ENCODE data around the gene SGTA.

SGTA gene

DNA sequence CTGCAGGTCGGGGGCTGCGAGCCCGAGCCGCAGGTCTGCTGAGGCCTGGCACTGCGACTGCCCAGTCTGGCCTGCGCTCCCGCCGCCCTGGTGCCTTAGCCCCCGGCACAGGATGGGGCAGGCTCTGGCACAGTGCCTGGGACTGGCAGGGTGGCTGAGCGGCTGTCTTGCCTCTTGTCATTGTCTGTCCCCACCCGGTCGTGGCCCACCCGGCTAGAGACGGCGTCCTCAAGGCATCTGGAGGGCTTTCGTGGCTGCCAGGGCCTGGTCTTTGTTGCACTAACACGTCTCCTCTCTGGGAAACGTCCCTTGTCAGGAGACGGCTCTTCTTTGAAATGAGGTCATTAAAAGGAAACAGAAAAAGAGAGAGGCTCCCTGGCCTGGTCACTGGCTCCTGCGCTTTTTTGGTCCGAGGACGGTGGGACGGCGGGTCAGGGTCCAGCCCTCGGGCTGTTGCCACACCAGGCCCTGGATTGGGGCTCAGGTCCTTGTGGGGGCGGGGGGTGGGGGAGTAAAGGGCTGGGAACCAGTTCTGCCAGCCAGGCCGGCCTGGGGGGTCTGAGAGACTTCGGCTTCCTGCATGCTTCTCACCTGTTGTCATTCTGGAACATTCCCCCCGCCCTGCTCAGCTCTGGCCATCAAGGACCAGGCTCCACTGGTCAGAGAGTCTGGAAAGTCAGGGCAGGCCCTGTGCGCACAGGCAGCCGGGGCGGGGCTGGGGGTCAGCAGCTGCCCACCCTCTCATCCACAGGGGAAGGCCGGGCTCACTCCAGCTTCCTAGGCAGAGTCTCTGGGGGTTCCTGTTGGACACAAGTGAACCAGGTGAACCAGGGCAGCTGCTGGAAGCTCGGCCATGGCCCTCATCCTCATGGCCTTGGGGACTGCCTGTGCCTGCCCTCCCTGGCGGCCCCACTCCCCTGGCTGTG is 30.4 kb upstream of the SGTA start:
- H3K4me3 ChIP-seq (ENCODE audit: low read length), result no peak overlapping the region
- no peak for TF ChIP-seq ZNF274 (IDR thresholded peaks at IDR 0.05; ENCODE audit: low read depth, low read length)

DNA sequence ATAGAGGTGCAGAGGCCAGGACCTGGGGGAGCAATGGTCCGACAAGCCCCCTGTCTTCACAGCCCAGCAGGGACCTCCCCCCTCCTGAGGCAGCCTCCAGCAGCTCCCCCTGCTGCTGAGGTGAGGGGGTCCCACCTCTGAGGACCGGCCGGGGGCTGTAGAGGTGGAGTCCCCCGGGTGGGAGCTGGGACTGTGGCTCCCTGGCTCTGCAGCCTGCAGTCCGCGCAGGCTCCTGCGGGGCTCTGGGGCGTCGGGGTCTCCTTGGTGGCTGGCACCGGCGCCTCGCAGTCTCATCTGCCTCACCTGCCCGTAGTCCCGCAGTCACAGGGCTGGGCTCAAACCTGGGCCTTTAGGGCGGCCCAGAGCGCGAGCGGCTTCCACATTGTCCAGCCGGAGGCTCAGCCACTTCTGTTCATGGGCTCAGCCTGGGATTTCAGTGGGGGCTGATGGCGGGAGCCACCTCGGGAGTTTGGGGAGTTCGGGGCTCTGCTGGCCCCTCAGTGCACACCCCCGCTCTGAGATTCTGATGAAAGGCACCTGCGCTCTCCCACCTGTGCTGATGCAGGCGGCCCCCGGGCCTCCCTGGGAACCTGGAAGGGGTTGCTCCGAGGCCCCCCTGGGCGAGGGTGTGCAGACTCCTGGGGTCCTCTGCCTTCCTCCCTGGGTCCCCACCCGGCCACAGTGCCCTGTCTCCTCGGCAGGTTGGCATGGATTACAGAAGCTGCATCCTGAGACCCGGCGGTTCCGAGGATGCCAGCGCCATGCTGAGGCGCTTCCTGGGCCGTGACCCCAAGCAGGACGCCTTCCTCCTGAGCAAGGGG is 29.6 kb upstream of the SGTA start:
- no peak for TF ChIP-seq ZNF274 (IDR thresholded peaks at IDR 0.05; ENCODE audit: low read depth, low read length)

DNA sequence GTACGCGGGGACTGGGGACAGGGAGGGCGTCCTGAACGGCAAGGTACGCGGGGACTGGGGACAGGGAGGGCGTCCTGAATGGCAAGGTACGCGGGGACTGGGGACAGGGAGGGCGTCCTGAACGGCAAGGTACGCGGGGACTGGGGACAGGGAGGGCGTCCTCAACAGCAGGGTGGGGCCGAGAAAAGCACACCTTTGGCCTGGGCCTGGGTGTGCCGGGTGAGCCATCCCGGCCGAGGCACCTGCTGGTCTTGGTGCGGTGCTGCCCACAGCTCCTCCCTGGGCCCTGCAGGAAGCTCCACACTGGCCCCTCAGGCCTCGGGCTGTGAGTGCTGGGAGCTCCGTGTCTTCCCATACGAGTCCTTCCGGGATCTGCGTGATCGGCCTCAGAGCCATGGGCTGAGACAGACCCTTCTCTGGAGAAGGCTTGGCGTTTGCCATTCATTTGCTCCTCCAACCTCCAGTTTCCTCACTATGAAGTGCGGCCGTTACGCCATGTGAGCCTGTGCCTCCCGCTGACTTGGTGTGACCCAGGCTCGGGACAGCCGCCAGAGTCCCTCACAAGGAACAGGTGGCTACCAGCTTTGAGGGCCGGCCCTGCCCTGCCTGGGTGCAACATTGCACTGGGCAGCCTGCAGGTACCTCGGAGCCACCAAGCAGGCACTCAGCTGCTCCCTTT is 28.8 kb upstream of the SGTA start:
- no peak for TF ChIP-seq ZNF274 (IDR thresholded peaks at IDR 0.05; ENCODE audit: low read depth, low read length)

More for the DNA sequence above, 29.6 kb upstream of the SGTA start:
- no peak overlapping the region for H3K4me3 ChIP-seq (ENCODE audit: low read length)

DNA sequence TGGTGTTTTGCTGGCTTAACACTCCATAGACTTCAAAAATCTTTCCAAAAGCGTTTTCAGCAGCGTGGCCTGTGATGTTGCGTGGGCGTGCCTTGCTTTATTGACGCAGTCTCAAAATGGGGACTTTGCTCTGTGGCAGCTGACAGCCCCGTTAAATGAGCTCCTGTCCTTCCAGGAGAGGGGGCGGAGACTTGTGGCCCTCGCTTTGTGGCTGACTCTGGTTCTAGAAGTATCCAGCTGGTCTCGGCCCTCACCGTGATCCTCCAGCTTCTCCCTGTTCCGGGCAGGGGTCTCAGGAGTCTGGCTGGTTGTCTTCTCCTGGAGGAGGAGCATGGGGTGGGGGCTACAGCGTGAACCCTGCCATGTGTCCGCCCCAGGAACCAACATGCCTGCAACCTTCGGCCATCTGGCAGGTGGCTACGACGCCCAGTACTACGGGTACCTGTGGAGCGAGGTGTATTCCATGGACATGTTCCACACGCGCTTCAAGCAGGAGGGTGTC is 28.2 kb upstream of the SGTA start:
- H3K4me3 ChIP-seq (ENCODE audit: low read length), result no peak overlapping the region
- TF ChIP-seq ZNF274 (IDR thresholded peaks at IDR 0.05; ENCODE audit: low read depth, low read length), result no peak

More for the DNA sequence above, 28.8 kb upstream of the SGTA start:
- H3K4me3 ChIP-seq (ENCODE audit: low read length), result no peak overlapping the region

DNA sequence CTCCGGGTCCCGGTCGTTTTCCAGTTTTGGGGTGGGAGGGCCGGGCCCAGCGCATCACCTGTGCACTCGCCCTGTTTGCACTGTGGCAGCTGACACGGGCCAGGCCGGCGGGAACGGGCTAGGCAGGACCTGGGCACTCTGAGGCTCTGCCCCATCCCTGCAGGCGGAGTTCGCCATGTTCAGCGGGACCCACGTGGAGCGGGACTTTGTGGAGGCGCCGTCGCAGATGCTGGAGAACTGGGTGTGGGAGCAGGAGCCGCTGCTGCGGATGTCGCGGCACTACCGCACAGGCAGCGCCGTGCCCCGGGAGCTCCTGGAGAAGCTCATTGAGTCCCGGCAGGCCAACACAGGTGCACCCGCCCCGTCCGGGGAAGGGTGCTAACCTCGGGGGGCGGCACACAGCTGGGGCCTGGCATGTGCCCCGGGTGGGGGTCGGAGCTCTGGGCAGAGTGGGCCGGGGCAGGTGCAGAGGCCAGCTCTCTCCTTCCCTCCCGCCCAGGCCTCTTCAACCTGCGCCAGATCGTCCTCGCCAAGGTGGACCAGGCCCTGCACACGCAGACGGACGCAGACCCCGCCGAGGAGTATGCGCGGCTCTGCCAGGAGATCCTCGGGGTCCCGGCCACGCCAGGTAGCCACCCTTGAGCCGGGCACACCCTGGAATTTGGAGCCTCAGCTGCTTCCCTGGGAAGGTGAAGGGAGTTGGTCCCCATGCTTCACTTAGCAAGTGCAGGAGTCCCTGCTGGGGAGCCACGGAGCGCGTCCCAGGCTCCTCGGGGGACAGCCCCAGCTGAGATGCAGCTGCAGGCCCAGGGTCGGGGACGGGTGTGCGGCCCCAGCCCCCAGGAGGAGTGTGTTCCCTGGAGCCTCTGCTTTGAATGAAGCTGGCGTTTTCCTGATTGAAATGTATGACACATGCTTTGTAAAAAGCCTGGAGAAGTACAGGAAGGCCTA is 27.3 kb upstream of the SGTA start:
- no peak for TF ChIP-seq ZNF274 (IDR thresholded peaks at IDR 0.05; ENCODE audit: low read depth, low read length)
- H3K4me3 ChIP-seq (ENCODE audit: low read length), result no peak overlapping the region

DNA sequence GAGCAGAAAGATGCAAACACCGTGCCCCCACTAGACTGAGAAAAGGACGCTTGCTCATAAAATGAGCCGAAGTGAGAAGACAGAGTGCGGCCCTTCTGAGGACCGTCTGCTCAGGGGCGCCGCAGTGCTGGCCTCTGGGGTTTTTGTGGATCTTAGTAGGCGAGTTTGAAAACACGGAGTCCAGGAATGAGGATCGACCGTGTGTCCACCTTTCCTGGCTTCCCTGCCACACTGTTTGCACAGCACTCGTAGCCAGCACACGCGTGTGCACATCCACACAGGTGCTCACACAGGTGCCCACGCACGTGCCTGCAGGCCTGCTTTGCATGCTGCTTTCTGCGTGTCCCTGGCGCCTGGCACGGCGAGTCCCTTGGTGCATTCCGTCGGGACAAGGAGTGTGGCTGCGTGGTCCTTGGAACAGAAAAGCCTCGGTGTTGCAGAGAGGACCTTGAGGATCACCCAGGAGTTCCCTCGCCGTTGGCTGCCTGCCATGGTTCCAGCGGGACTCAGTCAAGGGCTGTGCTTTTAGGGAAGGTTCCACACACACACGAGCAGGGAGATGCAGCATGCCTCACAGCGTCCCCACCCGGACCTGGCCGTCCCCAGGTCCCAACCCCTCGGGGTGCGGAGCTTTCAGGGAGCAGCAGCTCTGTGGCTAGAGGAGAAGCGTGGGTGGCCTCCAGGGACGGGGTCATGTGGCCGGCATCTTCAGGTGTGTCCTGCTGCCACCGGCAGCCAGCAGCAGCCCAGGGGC is 26.5 kb upstream of the SGTA start:
- TF ChIP-seq ZNF274 (IDR thresholded peaks at IDR 0.05; ENCODE audit: low read depth, low read length), result no peak
- no peak overlapping the region for H3K4me3 ChIP-seq (ENCODE audit: low read length)

DNA sequence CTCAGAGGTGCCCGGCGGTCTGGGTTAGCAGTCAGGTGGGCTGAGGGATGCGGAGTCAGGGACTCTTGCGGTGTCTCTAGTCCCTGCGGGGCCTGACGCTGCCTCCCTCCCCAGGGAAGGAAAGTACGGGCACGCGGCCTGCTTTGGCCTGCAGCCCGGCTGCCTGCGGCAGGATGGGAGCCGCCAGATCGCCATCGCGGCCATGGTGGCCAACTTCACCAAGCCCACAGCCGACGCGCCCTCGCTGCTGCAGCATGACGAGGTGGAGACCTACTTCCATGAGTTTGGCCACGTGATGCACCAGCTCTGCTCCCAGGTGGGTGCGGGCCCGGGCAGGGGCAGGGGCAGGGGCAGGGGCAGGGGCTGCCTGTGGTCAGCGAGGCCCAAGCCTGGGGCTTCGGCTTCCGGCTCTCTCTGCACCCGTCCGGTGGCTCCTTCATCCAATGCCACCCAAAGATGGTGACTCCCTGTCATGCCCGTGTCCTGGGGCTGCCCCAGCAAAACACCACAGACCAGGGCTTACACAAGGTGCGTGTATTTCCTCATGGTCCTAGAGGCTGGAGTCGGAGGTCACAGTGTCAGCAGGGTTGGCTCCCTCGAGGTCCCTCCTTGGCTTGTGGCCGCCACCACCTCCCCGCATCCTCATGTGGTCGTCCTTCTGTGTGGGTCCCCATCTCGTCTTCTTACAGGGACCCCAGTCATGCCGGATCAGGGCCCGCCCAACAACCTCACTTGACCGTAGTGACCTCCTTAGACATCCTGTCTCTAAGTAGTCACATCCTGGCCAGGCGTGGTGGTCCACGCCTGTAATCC is 25.3 kb upstream of the SGTA start:
- no peak overlapping the region for H3K4me3 ChIP-seq (ENCODE audit: low read length)
- no peak for TF ChIP-seq ZNF274 (IDR thresholded peaks at IDR 0.05; ENCODE audit: low read depth, low read length)

DNA sequence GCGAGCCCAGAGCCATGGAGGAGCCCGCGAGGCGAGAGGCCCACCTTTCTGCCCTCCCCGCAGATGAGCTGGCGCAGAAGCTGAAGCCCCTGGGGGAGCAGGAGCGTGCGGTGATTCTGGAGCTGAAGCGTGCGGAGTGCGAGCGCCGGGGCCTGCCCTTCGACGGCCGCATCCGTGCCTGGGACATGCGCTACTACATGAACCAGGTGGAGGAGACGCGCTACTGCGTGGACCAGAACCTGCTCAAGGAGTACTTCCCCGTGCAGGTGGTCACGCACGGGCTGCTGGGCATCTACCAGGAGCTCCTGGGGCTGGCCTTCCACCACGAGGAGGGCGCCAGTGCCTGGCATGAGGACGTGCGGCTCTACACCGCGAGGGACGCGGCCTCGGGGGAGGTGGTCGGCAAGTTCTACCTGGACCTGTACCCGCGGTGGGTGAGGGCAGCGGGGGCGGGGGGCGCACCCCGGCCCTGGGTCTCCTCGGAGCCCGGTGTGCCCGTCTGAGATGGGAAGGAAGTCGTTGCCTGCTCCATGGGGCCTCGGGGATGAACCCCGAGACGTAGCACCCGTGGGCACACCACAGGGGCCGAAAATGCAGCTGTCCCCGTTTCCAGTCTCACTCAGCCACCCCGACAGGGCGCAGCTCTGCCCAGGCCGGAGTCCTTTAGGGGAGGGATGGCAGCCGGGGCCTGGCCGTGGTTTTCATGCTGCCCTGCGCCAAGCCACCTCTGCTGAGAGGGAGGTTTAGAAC is 24.5 kb upstream of the SGTA start:
- no peak overlapping the region for H3K4me3 ChIP-seq (ENCODE audit: low read length)
- no peak for TF ChIP-seq ZNF274 (IDR thresholded peaks at IDR 0.05; ENCODE audit: low read depth, low read length)

DNA sequence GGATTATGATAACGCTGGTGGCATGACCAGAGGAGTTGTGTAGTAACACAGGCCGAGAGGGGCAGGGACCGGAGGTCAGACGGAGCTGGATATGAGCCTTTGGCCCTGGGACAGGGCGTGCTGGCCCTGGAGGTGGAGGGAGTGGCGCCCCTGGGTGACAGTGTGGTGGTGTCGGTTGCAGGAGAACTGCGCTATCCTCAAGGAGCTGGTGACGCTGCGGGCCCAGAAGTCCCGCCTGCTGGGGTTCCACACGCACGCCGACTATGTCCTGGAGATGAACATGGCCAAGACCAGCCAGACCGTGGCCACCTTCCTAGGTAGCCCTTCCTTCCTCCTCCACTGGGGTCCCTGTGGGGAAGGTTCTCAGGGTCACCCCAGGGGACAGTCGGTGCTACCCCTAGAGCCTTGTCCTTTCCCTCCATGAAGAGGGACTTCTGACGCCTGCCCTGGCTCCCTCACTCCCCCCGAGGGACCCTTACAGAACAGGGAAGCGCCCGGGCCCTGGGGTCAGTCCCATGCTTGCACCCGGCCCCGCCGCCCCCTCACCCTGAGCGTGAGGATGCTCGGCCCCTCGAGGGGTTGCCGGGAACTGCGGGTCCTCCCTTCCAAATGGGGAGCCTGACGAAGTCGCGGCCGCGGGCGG is 23.8 kb upstream of the SGTA start:
- H3K4me3 ChIP-seq (ENCODE audit: low read length), result no peak overlapping the region
- no peak for TF ChIP-seq ZNF274 (IDR thresholded peaks at IDR 0.05; ENCODE audit: low read depth, low read length)

DNA sequence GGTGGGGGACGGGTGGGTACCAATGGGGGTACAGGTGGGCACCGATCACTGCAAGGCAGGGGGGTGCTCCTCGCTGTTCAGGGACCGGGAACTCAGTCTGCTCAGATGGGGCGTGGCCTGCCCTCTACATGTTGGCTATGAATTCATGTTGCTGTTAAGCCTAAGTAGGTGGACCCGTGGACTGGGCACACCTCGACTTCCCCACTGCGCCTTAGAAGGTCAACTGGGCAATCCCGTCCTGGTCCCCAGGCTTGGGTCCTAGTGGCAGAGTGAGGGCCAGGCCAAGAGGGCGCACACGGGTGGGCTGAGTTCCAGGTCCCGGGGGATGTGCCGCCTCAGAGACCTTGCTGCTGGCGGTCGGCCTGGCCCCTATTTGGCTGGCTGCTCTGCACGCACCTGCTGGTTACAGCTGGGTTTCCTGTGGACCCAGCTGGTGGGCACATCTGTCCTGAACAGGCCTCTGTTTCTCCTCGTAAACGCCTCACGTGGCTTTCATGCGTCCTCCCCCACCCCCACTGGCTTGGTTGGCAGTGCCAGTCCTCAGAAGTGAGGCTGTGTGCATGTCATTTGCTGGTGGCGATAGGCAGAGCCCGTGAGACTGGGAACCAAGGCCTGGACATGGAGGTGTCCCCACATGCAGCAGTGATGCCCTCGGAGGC is 23.0 kb upstream of the SGTA start:
- no peak overlapping the region for H3K4me3 ChIP-seq (ENCODE audit: low read length)
- TF ChIP-seq ZNF274 (IDR thresholded peaks at IDR 0.05; ENCODE audit: low read depth, low read length), result no peak
